Panc1 (cell line): ENCODE measurements around the gene PBX1. TPM values are rescaled to one million over a fixed set of nuclear protein-coding genes. Genes with fewer than 3 reads are reported as not detected.

Experiments used
- ATAC-seq: fragments of 200-7000 bp; cut with Tn5 transposase; 2 replicates; pipeline ENCODE4 v1.9.1; 2020; ENCODE audit warnings: mild to moderate bottlenecking, moderate library complexity
- BruUV-seq: library from RNA; stranded (reverse); fragments of 400-500 nt; replicated peaks from 2 replicates; lab custom pipeline; 2021; lab: Mats Ljungman, UMichigan
- CTCF ChIA-PET: fragments of 300-600 bp; sonication (Branson Sonifier 250); formaldehyde crosslinking; loops from one replicate; lab custom pipeline; 2022; ENCODE audit warnings: antibody characterized with exemption; lab: Charles Lee
- POLR2A ChIA-PET: fragments of 300-600 bp; sonication (Branson Sonifier 250); formaldehyde crosslinking; loops from one replicate; lab custom pipeline; 2022; ENCODE audit warnings: antibody characterized with exemption; lab: Charles Lee
- DNase-seq: peaks from one replicate; pipeline ENCODE4 v3.0.0-alpha.2; 2010; ENCODE audit warnings: low read depth, low spot score
- H3K27ac ChIP-seq: 2 replicates; pipeline ENCODE4 v1.5.1; 2011; ENCODE audit warnings: mild to moderate bottlenecking, low read length, inconsistent platforms
- H3K27me3 ChIP-seq: fragments of 200-500 bp; sonication (Bioruptor generic); 2 replicates; pipeline ENCODE4 v1.6.0; 2014; ENCODE audit warnings: low read length, inconsistent platforms; ENCODE audit not compliant: control insufficient read depth, insufficient read depth
- H3K36me3 ChIP-seq: fragments of 200-500 bp; sonication (Bioruptor generic); 2 replicates; pipeline ENCODE4 v1.5.1; 2014; ENCODE audit warnings: inconsistent platforms, mild to moderate bottlenecking, low read length, moderate library complexity; ENCODE audit not compliant: control insufficient read depth, insufficient read depth
- H3K4me1 ChIP-seq: 2 replicates; pipeline ENCODE4 v1.5.1; 2011; ENCODE audit warnings: inconsistent platforms, mild to moderate bottlenecking, low read length, moderate library complexity; ENCODE audit not compliant: control insufficient read depth, insufficient read depth
- H3K4me3 ChIP-seq, 2 experiments: 2 replicates each; pipeline ENCODE4 v1.5.1; 2011 to 2012; ENCODE audit warnings: low read depth in 2 of 2, low read length in 2 of 2, mild to moderate bottlenecking in 2 of 2, inconsistent platforms in 1 of 2, moderate library complexity in 1 of 2
- H3K9me3 ChIP-seq: fragments of 200-500 bp; sonication (Bioruptor generic); 2 replicates; pipeline ENCODE4 v1.5.1; 2014; ENCODE audit warnings: low read depth, mild to moderate bottlenecking, inconsistent platforms, low read length, moderate library complexity; ENCODE audit not compliant: control insufficient read depth, insufficient read depth
- POLR2AphosphoS5 ChIP-seq: IDR thresholded peaks from 2 replicates; pipeline ENCODE4 v1.6.1; 2012; ENCODE audit warnings: mild to moderate bottlenecking, low read depth, low read length, moderate library complexity
- SIN3A ChIP-seq: IDR thresholded peaks from 2 replicates; pipeline ENCODE4 v1.6.1; 2012; ENCODE audit warnings: low read depth, mild to moderate bottlenecking, low read length, moderate library complexity, borderline replicate concordance; ENCODE audit not compliant: insufficient read depth
- TCF7L2 ChIP-seq: IDR thresholded peaks from 2 replicates; pipeline ENCODE4 v1.6.1; 2011; ENCODE audit warnings: mild to moderate bottlenecking, low read depth, low read length, inconsistent platforms
- in situ Hi-C: cut with HindIII; loops from 2 replicates; pipeline ENCODE4 v1.10.0; 2016; ENCODE audit warnings: low sequenced_read_pairs, low pct_unique_long_range_greater_than_20kb
- intact Hi-C: fragments of 100-400 bp; cut with micrococcal nuclease; formaldehyde crosslinking; loops from one replicate; pipeline ENCODE4 v1.10.0; 2022; ENCODE audit not compliant: unreplicated experiment
- total RNA-seq: library from RNA; stranded (reverse); gene quantifications from one replicate; pipeline ENCODE4 v1.2.1, GENCODE V29; 2021; ENCODE audit not compliant: unreplicated experiment
- TF ChIP-seq, protein P1 (sequence below), 2 experiments: IDR thresholded peaks; 2 replicates each; pipeline ENCODE4 v1.6.1; 2011 to 2012; ENCODE audit warnings: low read depth in 2 of 2, control low read depth in 1 of 2, low read length in 1 of 2, mild to moderate bottlenecking in 1 of 2, moderate library complexity in 1 of 2; ENCODE audit not compliant: insufficient read depth in 1 of 2
- TF ChIP-seq, protein P2 (sequence below): fragments of 450-650 bp; IDR thresholded peaks from 2 replicates; pipeline ENCODE4 v1.5.1; 2017; ENCODE audit warnings: mild to moderate bottlenecking

Gene PBX1
- total RNA-seq, 1 experiment from 2014 or later = 2.0 TPM

DNA sequence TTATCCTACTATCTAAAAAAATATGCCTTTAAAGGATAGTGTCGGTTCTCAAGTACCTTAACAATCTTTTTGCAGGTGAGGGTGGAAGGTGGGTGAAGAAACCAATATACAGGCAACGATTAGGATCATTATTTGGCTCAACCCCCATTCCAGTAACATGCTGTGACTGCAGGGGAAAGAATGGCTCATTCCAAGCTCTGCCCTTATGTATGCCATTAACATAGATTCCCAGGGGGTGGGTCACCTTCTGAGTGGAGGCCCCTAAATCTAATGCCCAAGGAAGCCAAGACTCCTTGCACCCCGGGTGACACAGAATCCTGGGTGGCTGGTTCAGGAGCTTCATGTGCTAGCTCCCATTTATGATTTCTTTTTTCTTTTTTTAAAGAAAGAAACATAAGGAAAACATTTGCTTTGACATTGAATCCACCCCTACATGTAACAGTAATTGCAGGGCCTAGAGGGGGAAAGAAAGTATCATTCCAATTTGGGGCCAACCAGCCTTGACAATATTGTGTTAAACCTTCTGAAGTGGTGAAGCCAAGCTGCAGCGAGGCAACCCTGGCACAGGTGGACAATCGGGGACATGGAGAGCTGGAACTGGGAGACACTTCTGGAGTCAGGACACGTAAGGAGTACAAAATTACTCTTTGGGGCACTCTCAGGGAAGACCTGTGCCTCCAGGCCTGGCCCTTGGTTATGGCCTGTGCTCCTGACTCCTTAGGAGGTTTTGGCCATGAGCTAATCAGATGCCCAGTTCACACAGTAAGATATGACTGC, 200.3 kb downstream of the PBX1 start:
- TF ChIP-seq TCF7L2 (no peak), POLR2AphosphoS5 (no peak), SIN3A (no peak)
- TF ChIP-seq, protein P1, sequence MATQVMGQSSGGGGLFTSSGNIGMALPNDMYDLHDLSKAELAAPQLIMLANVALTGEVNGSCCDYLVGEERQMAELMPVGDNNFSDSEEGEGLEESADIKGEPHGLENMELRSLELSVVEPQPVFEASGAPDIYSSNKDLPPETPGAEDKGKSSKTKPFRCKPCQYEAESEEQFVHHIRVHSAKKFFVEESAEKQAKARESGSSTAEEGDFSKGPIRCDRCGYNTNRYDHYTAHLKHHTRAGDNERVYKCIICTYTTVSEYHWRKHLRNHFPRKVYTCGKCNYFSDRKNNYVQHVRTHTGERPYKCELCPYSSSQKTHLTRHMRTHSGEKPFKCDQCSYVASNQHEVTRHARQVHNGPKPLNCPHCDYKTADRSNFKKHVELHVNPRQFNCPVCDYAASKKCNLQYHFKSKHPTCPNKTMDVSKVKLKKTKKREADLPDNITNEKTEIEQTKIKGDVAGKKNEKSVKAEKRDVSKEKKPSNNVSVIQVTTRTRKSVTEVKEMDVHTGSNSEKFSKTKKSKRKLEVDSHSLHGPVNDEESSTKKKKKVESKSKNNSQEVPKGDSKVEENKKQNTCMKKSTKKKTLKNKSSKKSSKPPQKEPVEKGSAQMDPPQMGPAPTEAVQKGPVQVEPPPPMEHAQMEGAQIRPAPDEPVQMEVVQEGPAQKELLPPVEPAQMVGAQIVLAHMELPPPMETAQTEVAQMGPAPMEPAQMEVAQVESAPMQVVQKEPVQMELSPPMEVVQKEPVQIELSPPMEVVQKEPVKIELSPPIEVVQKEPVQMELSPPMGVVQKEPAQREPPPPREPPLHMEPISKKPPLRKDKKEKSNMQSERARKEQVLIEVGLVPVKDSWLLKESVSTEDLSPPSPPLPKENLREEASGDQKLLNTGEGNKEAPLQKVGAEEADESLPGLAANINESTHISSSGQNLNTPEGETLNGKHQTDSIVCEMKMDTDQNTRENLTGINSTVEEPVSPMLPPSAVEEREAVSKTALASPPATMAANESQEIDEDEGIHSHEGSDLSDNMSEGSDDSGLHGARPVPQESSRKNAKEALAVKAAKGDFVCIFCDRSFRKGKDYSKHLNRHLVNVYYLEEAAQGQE (IDR thresholded peaks at IDR 0.05; ENCODE audit: insufficient read depth in 1 of 2, low read depth in 2 of 2, low read length in 1 of 2) = no peak
- TF ChIP-seq, protein P2, sequence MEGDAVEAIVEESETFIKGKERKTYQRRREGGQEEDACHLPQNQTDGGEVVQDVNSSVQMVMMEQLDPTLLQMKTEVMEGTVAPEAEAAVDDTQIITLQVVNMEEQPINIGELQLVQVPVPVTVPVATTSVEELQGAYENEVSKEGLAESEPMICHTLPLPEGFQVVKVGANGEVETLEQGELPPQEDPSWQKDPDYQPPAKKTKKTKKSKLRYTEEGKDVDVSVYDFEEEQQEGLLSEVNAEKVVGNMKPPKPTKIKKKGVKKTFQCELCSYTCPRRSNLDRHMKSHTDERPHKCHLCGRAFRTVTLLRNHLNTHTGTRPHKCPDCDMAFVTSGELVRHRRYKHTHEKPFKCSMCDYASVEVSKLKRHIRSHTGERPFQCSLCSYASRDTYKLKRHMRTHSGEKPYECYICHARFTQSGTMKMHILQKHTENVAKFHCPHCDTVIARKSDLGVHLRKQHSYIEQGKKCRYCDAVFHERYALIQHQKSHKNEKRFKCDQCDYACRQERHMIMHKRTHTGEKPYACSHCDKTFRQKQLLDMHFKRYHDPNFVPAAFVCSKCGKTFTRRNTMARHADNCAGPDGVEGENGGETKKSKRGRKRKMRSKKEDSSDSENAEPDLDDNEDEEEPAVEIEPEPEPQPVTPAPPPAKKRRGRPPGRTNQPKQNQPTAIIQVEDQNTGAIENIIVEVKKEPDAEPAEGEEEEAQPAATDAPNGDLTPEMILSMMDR = no peak
- POLR2A ChIA-PET = no interaction called here
- Histone ChIP-seq H3K27ac (no peak overlapping the region), H3K4me1 (no peaks in the 10 kb centered on the region), H3K9me3 (no peaks in the 10 kb centered on the region), H3K27me3 (no peaks in the 10 kb centered on the region), H3K36me3 (no peaks in the 10 kb centered on the region; the same call in 1 of the 2 replicates), H3K4me3 (no peak overlapping the region)
- in situ Hi-C loops = no loop called here
- ATAC-seq (no peak), DNase-seq (no peak)
- CTCF ChIA-PET = no interaction called here
- intact Hi-C loops = no loop called here
- no TSS peak for BruUV-seq

DNA sequence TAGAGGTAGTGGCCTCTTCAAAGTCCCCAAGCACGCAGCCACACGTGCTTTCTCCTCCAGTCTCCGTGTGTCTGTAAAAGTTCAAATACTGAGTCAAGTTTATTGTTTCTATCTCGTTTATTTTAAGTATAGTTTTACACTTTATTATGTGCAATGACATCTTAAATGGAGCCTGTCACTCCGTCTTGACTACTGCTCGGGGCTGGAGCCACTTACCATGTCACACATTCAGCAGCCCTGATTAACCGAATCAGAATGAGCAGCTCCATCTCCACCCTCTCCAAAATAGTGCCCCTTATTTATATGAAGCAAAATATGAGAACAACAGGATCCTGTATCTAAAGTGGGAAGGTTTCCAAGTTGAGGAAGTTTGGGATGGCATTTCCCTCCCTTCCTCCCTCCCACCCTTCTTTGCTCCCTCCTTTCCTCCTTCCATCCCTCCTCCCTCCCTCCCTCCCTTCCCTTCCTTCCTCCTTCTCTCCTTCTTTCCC, 201.0 kb downstream of the PBX1 start:
- POLR2A ChIA-PET = no interaction called here
- ATAC-seq = no peak
- CTCF ChIA-PET = no interaction called here
- no peaks in the 10 kb centered on the region for H3K4me1 ChIP-seq
- H3K27ac ChIP-seq = no peak overlapping the region
- in situ Hi-C loops = no loop called here
- no peak for TF ChIP-seq POLR2AphosphoS5
- DNase-seq = no peak
- H3K9me3 ChIP-seq = no peaks in the 10 kb centered on the region
- no peak overlapping the region for H3K4me3 ChIP-seq
- no TSS peak for BruUV-seq
- intact Hi-C loops = no loop called here
- H3K36me3 ChIP-seq = no peaks in the 10 kb centered on the region; the same call in 1 of the 2 replicates
- no peaks in the 10 kb centered on the region for H3K27me3 ChIP-seq

DNA sequence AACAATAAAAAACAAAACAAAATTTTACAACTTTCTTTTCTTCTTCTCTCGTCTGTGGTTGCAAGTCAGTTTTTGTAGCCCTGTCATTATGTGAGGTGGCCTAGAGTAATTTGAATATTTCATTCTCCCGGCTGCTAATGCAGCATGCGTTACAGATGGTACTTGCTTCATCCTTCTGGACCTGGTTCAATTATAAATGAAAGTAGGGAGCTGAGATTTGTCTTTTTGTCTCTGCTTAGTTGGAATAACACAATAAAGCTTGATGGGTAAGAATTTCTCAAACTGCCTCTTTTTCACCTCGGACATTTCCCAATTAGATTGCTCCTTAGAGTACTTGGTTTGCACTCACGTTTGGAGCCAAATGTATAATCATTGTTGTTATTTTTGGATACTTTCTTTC, 201.6 kb downstream of the PBX1 start:
- BruUV-seq = no TSS peak
- Histone ChIP-seq H3K27ac (no peak overlapping the region), H3K9me3 (no peaks in the 10 kb centered on the region), H3K27me3 (no peaks in the 10 kb centered on the region), H3K4me3 (no peak overlapping the region), H3K4me1 (no peaks in the 10 kb centered on the region), H3K36me3 (no peaks in the 10 kb centered on the region; the same call in 1 of the 2 replicates)
- TF ChIP-seq SIN3A (no peak), TCF7L2 (no peak), POLR2AphosphoS5 (no peak)
- TF ChIP-seq, protein P2 = no peak
- TF ChIP-seq, protein P1 (IDR thresholded peaks at IDR 0.05; ENCODE audit: insufficient read depth in 1 of 2, low read depth in 2 of 2, low read length in 1 of 2) = no peak
- DNase-seq = no peak
- ChIA-PET CTCF (no interaction called here), POLR2A (no interaction called here)
- intact Hi-C loops (no loop called here), in situ Hi-C loops (no loop called here)
- ATAC-seq = no peak
